Fibroblast of lung (primary cell): ENCODE results near the gene NAPG.

ENCODE experiments used
- EZH2 ChIP-seq: IDR thresholded peaks from 2 replicates; pipeline ENCODE4 v1.5.1; 2012; ENCODE audit warnings: low read length, control low read depth, mild to moderate bottlenecking; ENCODE audit errors: missing control alignments
- TF ChIP-seq, protein P1 (sequence below), 2 donors: IDR thresholded peaks in 1 of 2; conservative IDR thresholded peaks in 1 of 2; 1 replicate in 1 of 2; 2 replicates in 1 of 2; pipeline ENCODE4 v1.5.1; 2011 to 2012; ENCODE audit warnings: low read length in 2 of 2, control low read depth in 1 of 2, inconsistent platforms in 1 of 2, low read depth in 1 of 2, mild to moderate bottlenecking in 1 of 2

GRCh38 chr18:10530002-10530401 lies 4.2 kb downstream of the NAPG start:
- TF ChIP-seq EZH2, result no peak
- TF ChIP-seq, protein P1, sequence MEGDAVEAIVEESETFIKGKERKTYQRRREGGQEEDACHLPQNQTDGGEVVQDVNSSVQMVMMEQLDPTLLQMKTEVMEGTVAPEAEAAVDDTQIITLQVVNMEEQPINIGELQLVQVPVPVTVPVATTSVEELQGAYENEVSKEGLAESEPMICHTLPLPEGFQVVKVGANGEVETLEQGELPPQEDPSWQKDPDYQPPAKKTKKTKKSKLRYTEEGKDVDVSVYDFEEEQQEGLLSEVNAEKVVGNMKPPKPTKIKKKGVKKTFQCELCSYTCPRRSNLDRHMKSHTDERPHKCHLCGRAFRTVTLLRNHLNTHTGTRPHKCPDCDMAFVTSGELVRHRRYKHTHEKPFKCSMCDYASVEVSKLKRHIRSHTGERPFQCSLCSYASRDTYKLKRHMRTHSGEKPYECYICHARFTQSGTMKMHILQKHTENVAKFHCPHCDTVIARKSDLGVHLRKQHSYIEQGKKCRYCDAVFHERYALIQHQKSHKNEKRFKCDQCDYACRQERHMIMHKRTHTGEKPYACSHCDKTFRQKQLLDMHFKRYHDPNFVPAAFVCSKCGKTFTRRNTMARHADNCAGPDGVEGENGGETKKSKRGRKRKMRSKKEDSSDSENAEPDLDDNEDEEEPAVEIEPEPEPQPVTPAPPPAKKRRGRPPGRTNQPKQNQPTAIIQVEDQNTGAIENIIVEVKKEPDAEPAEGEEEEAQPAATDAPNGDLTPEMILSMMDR (conservative IDR thresholded peaks at IDR 0.05 in 1 of 2, IDR thresholded peaks at IDR 0.05 in 1 of 2; ENCODE audit: low read depth in 1 of 2, low read length in 2 of 2), result no peak
